H1 (cell line): ENCODE data around the gene SPRR2F.

ENCODE experiments used
- CEBPB ChIP-seq: IDR thresholded peaks from 2 replicates; pipeline ENCODE4 v1.6.1; 2012; ENCODE audit warnings: low read depth, low read length
- GTF2F1 ChIP-seq: IDR thresholded peaks from 2 replicates; pipeline ENCODE4 v1.6.1; 2012; ENCODE audit warnings: low read depth, low read length, improper control_type of control experiment, borderline replicate concordance
- JUN ChIP-seq: IDR thresholded peaks from 2 replicates; pipeline ENCODE4 v1.6.1; 2011; ENCODE audit warnings: low read depth, mild to moderate bottlenecking, improper control_type of control experiment, low read length
- POLR2A ChIP-seq, 2 experiments: IDR thresholded peaks; 1 replicate in 1 of 2; 2 replicates in 1 of 2; pipeline ENCODE4 v1.6.1; 2011; ENCODE audit warnings: low read depth in 2 of 2, low read length in 2 of 2, mild to moderate bottlenecking in 2 of 2; ENCODE audit errors: control extremely low read depth in 1 of 2
- SIN3A ChIP-seq, 2 experiments: IDR thresholded peaks in 1 of 2; conservative IDR thresholded peaks in 1 of 2; 2 replicates each; pipeline ENCODE4 v1.6.1; 2011 to 2012; ENCODE audit warnings: low read length in 2 of 2, improper control_type of control experiment in 1 of 2, low read depth in 1 of 2, mild to moderate bottlenecking in 1 of 2
- SIX5 ChIP-seq: IDR thresholded peaks from 2 replicates; pipeline ENCODE4 v1.6.1; 2011; ENCODE audit warnings: mild to moderate bottlenecking, low read depth, low read length
- YY1 ChIP-seq: IDR thresholded peaks from 2 replicates; pipeline ENCODE4 v1.6.1; 2011; ENCODE audit warnings: low read depth, mild to moderate bottlenecking, low read length
- TF ChIP-seq, protein P1 (sequence below): IDR thresholded peaks from 2 replicates; pipeline ENCODE4 v1.6.1; 2011; ENCODE audit warnings: low read depth, mild to moderate bottlenecking, low read length; ENCODE audit not compliant: insufficient read depth
- TF ChIP-seq, protein P2 (sequence below), 3 experiments: IDR thresholded peaks; 1 replicate in 2 of 3; 2 replicates in 1 of 3; pipeline versions ENCODE4 v1.5.1 to v1.6.1; 2011; ENCODE audit warnings: low read length in 3 of 3, mild to moderate bottlenecking in 3 of 3, inconsistent platforms in 2 of 3, low read depth in 1 of 3, moderate library complexity in 1 of 3; ENCODE audit not compliant: insufficient read depth in 1 of 3; ENCODE audit errors: control extremely low read depth in 1 of 3

DNA sequence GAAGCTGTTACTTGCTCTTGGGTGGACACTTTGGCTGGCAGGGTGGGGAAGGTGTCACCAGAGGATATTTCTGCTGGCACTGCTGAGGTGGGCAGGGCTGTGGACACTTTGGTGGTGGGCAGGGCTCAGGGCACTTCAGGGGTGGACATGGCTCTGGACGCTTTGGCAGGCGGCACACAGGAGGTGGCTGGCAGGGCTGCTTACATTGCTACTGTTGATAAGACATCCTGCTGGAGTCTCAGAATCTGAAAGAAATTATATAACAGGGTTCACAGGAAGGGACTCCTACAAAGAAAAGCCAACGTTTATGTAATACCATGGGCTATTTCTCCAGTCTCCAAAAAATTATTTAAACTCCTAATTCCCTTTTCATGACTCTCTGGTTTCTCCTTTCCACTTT lies 27.2 kb upstream of the SPRR2F start:
- TF ChIP-seq, protein P1, sequence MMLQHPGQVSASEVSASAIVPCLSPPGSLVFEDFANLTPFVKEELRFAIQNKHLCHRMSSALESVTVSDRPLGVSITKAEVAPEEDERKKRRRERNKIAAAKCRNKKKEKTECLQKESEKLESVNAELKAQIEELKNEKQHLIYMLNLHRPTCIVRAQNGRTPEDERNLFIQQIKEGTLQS = no peak
- TF ChIP-seq POLR2A (IDR thresholded peaks at IDR 0.05; ENCODE audit: control extremely low read depth in 1 of 2, low read depth in 2 of 2, low read length in 2 of 2) (no peak), SIX5 (no peak), SIN3A (conservative IDR thresholded peaks at IDR 0.05 in 1 of 2, IDR thresholded peaks at IDR 0.05 in 1 of 2; ENCODE audit: low read depth in 1 of 2, low read length in 2 of 2) (no peak), YY1 (no peak), CEBPB (no peak), GTF2F1 (no peak), JUN (no peak)
- TF ChIP-seq, protein P2, sequence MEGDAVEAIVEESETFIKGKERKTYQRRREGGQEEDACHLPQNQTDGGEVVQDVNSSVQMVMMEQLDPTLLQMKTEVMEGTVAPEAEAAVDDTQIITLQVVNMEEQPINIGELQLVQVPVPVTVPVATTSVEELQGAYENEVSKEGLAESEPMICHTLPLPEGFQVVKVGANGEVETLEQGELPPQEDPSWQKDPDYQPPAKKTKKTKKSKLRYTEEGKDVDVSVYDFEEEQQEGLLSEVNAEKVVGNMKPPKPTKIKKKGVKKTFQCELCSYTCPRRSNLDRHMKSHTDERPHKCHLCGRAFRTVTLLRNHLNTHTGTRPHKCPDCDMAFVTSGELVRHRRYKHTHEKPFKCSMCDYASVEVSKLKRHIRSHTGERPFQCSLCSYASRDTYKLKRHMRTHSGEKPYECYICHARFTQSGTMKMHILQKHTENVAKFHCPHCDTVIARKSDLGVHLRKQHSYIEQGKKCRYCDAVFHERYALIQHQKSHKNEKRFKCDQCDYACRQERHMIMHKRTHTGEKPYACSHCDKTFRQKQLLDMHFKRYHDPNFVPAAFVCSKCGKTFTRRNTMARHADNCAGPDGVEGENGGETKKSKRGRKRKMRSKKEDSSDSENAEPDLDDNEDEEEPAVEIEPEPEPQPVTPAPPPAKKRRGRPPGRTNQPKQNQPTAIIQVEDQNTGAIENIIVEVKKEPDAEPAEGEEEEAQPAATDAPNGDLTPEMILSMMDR (IDR thresholded peaks at IDR 0.05; ENCODE audit: control extremely low read depth in 1 of 3, insufficient read depth in 1 of 3, low read depth in 1 of 3, low read length in 3 of 3) = no peak
